HFFc6 (cell line): ENCODE results near the gene PRRT2. TPM values are rescaled to one million over a fixed set of nuclear protein-coding genes. Genes with fewer than 3 reads are reported as not detected.

Source experiments
- DNase-seq: peaks from one replicate; pipeline ENCODE4 v3.0.0-alpha.2; 2018
- H3K27ac Mint-ChIP-seq: 2 replicates; pipeline ENCODE4 v1.8.0; 2020; ENCODE audit warnings: mild to moderate bottlenecking, mixed read lengths
- H3K27me3 Mint-ChIP-seq: 2 replicates; pipeline ENCODE4 v1.8.0; 2021; ENCODE audit warnings: mild to moderate bottlenecking, moderate library complexity, mixed read lengths; ENCODE audit not compliant: insufficient read depth
- H3K36me3 Mint-ChIP-seq: 2 replicates; pipeline ENCODE4 v1.8.0; 2021; ENCODE audit warnings: low read depth, mixed read lengths
- H3K4me1 Mint-ChIP-seq: 2 replicates; pipeline ENCODE4 v1.8.0; 2020; ENCODE audit warnings: low read depth, mixed read lengths
- H3K4me3 Mint-ChIP-seq: 2 replicates; pipeline ENCODE4 v1.8.0; 2020; ENCODE audit warnings: mild to moderate bottlenecking, moderate library complexity, mixed read lengths
- H3K9me3 Mint-ChIP-seq: 2 replicates; pipeline ENCODE4 v1.8.0; 2020; ENCODE audit warnings: mild to moderate bottlenecking, mixed read lengths
- total RNA-seq, 6 experiments: library from RNA; stranded (reverse); fragmentation: NEBNext Ultra II Directional; extraction: Animal tissue kit (Norgen Biotek cat#: 25700); gene quantifications; 2 replicates in 1 of 6; 3 replicates in 5 of 6; pipeline ENCODE4 v1.2.3, GENCODE V29; 2021
- TF ChIP-seq, protein P1 (sequence below): fragments of 200-600 bp; sonication (generic); IDR thresholded peaks from 2 replicates; pipeline ENCODE4 v1.5.0; 2021; ENCODE audit warnings: antibody characterized with exemption, mild to moderate bottlenecking

The PRRT2 gene
- total RNA-seq, 6 experiments from 2014 or later: 2.9 to 4.3 (median 3.6) TPM

DNA sequence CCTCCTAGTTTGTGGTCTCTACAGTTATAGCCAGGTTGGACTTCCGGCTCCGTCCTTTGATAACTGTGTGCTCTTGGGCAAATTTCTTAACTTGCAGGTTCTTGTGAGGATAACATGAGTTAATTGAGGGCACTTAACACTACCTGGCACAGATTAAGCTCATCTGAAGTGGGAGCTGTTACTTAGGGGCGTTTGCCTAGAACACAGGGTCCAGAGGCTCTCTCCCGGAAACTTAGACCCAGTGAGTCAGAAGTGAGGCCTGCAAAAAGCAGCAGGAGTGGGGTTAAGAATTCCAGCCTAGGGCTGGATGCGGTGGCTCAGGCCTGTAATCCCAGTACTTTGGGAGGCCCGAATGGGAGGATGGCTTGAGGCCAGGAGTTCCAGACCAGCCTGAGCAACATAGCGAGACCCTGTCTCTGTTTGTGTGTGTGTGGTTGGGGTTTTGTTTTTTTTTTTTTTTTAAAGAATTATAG lies 9.7 kb downstream of the PRRT2 start:
- DNase-seq: peak; percentile 80
- TF ChIP-seq, protein P1, sequence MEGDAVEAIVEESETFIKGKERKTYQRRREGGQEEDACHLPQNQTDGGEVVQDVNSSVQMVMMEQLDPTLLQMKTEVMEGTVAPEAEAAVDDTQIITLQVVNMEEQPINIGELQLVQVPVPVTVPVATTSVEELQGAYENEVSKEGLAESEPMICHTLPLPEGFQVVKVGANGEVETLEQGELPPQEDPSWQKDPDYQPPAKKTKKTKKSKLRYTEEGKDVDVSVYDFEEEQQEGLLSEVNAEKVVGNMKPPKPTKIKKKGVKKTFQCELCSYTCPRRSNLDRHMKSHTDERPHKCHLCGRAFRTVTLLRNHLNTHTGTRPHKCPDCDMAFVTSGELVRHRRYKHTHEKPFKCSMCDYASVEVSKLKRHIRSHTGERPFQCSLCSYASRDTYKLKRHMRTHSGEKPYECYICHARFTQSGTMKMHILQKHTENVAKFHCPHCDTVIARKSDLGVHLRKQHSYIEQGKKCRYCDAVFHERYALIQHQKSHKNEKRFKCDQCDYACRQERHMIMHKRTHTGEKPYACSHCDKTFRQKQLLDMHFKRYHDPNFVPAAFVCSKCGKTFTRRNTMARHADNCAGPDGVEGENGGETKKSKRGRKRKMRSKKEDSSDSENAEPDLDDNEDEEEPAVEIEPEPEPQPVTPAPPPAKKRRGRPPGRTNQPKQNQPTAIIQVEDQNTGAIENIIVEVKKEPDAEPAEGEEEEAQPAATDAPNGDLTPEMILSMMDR: no peak
- Mint-ChIP-seq H3K9me3 (no peaks in the 10 kb centered on the region), H3K27me3 (peaks cover 10% of the 10 kb centered on the region), H3K36me3 (peaks cover 41% of the 10 kb centered on the region), H3K27ac (peak overlapping the region; percentile 99), H3K4me1 (peaks cover 85% of the 10 kb centered on the region), H3K4me3 (peak overlapping the region; percentile 98)

DNA sequence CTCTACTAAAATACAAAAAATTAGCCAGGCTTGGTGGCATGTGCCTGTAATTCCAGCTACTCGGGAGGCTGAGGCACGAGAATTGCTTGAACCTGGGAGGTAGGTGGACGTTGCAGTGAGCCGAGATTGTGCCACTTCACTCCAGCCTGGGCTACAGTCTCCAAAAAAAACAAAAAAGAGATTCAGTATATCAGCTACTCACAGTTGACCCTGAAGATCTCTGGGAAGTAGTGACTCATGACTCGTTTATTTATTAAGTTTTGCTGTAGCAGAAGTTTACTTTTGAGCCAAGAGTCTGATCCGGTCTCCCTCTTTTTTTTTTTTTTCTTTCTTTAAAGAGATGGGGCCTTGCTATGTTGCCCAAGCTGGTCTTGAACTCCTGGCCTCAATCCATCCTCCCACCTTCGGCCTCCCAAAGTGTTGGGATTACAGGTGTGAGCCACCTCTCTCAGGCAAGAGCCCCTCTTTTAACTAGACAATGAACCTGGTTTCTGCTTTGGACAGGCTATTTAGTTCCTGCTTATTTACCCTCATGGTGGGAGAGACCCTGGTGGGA lies 12.7 kb downstream of the PRRT2 start:
- Mint-ChIP-seq H3K4me3 (peak overlapping the region; percentile 98), H3K36me3 (peaks cover 27% of the 10 kb centered on the region), H3K4me1 (peaks cover 66% of the 10 kb centered on the region), H3K9me3 (no peaks in the 10 kb centered on the region), H3K27ac (peak overlapping the region; percentile 97), H3K27me3 (peaks cover 5% of the 10 kb centered on the region)
- peak; percentile 82 for DNase-seq
- TF ChIP-seq, protein P1: no peak

DNA sequence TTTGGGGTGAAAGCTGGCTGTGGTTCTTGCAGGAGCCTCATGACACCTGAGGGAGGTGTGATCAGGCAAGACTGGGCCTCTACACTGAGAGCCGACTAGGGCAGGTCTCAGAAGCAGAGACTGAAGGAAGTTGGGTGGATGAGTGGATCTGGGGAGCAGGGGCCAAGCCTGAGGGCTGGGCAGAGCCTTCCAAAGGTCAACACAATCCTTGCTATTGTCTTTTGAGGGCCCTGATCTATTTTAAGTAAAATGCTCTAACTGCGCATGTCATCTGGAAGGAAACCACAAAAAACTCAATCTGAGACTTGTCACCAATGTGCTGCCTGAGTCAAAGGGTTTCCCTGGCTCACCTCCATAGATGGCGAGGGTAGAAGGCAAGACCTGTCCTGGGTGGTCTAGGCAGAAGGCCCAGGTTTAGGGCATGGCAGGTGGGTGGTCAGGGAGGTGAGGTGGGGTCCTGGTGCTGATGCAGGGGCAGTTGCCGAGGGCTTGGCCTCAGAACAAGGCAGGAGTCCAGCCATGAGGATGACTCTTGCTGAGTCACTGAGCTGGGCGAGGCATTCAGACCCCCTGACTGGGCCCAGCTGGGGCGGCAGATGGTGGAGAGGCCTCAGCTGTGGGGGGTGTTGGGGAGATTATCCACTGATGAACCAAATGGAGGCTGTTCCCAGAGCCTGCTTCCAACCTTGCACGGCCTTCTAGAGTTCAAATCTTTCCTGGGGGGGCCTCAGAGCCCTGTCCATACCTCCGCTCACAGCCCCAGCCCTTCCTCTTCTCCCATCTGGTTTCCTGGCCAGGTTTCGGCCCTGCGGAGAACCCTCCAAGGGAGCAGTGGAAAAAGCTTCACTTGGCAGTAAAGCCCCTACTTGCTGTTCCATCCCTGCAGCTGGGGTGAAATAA lies 13.4 kb downstream of the PRRT2 start:
- Mint-ChIP-seq H3K4me3 (peak overlapping the region; percentile 98), H3K4me1 (peaks cover 61% of the 10 kb centered on the region), H3K36me3 (peaks cover 23% of the 10 kb centered on the region), H3K9me3 (no peaks in the 10 kb centered on the region), H3K27me3 (peaks cover 5% of the 10 kb centered on the region), H3K27ac (peak overlapping the region; percentile 97)
- DNase-seq: peak; percentile 74
- TF ChIP-seq, protein P1: no peak

DNA sequence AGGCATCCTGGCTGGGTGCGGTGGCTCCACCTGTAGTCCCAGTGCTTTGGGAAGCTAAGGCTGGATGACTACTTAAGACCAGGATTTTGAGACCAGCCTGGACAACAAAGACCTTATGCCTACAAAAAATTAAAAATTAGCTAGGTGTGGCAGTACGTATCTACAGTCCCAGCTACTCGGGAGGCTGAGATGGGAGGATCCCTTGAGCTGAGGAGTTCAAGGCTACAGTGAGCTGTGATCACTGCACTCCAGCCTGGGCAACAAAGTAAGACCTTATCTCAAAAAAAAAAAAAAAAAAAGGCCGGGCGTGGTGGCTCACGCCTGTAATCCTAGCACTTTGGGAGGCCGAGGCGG lies 14.3 kb downstream of the PRRT2 start:
- no peak for DNase-seq
- Mint-ChIP-seq H3K4me1 (peaks cover 61% of the 10 kb centered on the region), H3K36me3 (peaks cover 18% of the 10 kb centered on the region), H3K27ac (peak overlapping the region; percentile 97), H3K4me3 (peak overlapping the region; percentile 98; the same call in 1 of the 2 replicates), H3K9me3 (no peaks in the 10 kb centered on the region), H3K27me3 (peaks cover 6% of the 10 kb centered on the region)
- TF ChIP-seq, protein P1: no peak

DNA sequence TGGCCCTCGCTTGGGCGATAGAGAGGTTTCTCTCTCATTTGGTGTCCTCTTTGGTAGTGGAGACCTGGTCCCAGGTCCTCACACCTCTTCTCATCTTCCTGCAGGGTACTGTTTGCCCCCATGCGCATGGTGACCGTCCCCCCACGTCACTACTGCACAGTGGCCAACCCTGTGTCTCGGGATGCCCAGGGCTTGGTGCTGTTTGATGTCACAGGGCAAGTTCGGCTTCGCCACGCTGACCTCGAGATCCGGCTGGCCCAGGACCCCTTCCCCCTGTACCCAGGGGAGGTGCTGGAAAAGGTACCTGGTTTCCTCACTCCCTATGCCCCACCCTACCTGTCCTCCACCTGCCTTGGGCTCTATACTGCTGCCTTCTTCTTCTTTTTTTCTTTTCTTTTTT lies 18.8 kb downstream of the PRRT2 start:
- H3K36me3 Mint-ChIP-seq: peaks cover 25% of the 10 kb centered on the region
- no peaks in the 10 kb centered on the region for H3K9me3 Mint-ChIP-seq
- peaks cover 3% of the 10 kb centered on the region for H3K27me3 Mint-ChIP-seq
- H3K27ac Mint-ChIP-seq: no peak overlapping the region
- peaks cover 20% of the 10 kb centered on the region for H3K4me1 Mint-ChIP-seq
- H3K4me3 Mint-ChIP-seq: no peak overlapping the region
- DNase-seq: no peak
- TF ChIP-seq, protein P1: no peak
